ENCODE measurements around the gene SLC17A7.

DNA sequence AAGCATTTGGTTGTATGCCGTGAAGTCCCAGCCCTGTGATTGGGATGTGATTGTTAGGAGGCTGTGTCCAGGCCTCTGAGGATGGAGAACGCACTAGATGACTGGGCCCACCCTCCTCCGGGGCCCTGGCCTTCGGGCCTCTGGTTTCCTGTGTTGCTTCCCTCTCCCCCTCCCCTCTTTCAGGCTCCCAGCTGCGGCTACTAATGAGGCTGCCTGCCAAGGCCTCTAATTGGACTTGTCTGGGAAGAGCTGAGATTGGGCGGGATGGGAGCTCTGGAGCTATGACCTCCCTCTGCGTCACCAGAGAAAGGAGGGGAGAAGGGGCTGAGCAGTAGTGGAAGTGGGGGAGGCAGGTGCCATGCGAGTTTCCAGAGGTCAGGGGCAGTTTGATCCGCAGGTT, 28.0 kb downstream of the SLC17A7 start:
- no peak for TF ChIP-seq POLR2A (IDR thresholded peaks at IDR 0.05)
- TF ChIP-seq, protein P1, sequence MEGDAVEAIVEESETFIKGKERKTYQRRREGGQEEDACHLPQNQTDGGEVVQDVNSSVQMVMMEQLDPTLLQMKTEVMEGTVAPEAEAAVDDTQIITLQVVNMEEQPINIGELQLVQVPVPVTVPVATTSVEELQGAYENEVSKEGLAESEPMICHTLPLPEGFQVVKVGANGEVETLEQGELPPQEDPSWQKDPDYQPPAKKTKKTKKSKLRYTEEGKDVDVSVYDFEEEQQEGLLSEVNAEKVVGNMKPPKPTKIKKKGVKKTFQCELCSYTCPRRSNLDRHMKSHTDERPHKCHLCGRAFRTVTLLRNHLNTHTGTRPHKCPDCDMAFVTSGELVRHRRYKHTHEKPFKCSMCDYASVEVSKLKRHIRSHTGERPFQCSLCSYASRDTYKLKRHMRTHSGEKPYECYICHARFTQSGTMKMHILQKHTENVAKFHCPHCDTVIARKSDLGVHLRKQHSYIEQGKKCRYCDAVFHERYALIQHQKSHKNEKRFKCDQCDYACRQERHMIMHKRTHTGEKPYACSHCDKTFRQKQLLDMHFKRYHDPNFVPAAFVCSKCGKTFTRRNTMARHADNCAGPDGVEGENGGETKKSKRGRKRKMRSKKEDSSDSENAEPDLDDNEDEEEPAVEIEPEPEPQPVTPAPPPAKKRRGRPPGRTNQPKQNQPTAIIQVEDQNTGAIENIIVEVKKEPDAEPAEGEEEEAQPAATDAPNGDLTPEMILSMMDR (IDR thresholded peaks at IDR 0.05), result no peak

Data from suprapubic skin (tissue), 3 donors.